SH-SY5Y (cell line): ENCODE data around the gene DNAJB7.

Experiments used
- GATA2 ChIP-seq: IDR thresholded peaks from 2 replicates; pipeline ENCODE4 v1.6.1; 2011; ENCODE audit warnings: mild to moderate bottlenecking, low read depth, low read length
- GATA3 ChIP-seq: IDR thresholded peaks from 2 replicates; pipeline ENCODE4 v1.6.1; 2011; ENCODE audit warnings: low read depth, mild to moderate bottlenecking, low read length, moderate library complexity

DNA sequence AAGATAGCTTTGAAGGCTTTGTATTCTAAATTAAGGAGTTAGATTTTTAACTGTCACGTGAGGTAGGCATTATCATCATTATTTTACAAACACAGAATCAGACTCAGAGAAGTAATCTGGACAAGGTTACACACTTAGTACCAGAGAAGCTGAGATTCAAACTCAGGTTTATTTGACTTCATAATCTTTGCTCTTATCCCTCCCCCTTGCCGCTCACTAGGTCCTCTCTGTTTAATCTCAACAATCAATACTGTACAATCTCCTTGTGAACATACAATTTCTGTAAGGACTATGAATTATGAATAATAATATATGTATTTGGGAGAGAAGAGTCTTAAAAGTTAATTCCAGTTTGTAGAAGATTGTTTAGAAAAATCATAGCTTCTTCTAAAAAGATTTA, 5.2 kb upstream of the DNAJB7 start:
- TF ChIP-seq GATA3, result no peak
- no peak for TF ChIP-seq GATA2
